Esophagus muscularis mucosa (tissue), 4 donors: ENCODE measurements around the gene MDFIC2. TPM values are rescaled to one million over a fixed set of nuclear protein-coding genes. Genes with fewer than 3 reads are reported as not detected.
A peak's percentile ranks its signal among the peaks of the same experiment; 100 is the strongest.

ENCODE experiments used
- DNase-seq: peaks from one replicate; pipeline ENCODE4 v3.0.0-alpha.2; 2017; ENCODE audit errors: extremely low spot score
- H3K27ac ChIP-seq, 4 donors: fragments of 200-600 bp; sonication (generic); replicated peaks in 1 of 4; 1 replicate in 3 of 4; 2 replicates in 1 of 4; pipeline ENCODE4 v1.5.1; 2016 to 2019; ENCODE audit warnings: mild to moderate bottlenecking in 1 of 4
- H3K27me3 ChIP-seq, 4 donors: fragments of 200-600 bp; sonication (generic); one replicate each; pipeline versions ENCODE4 v1.5.1 to v1.6.0; 2016 to 2019
- H3K36me3 ChIP-seq, 4 donors: fragments of 200-600 bp; sonication (generic); one replicate each; pipeline ENCODE4 v1.5.1; 2016 to 2019
- H3K4me1 ChIP-seq, 4 donors: fragments of 200-600 bp; sonication (generic); one replicate each; pipeline ENCODE4 v1.5.1; 2016 to 2019
- H3K4me3 ChIP-seq, 4 donors: fragments of 200-600 bp; sonication (generic); 1 replicate in 2 of 4; 2 replicates in 2 of 4; pipeline ENCODE4 v1.5.1; 2016 to 2019; ENCODE audit warnings: mild to moderate bottlenecking in 4 of 4, moderate library complexity in 1 of 4
- H3K9me3 ChIP-seq, 4 donors: fragments of 200-600 bp; sonication (generic); 1 replicate in 3 of 4; 2 replicates in 1 of 4; pipeline ENCODE4 v1.5.1; 2016 to 2019
- CTCF ChIP-seq, 3 experiments: fragments of 200-600 bp in 2 of 3; fragments of 450-650 bp in 1 of 3; sonication (generic) in 2 of 3; IDR thresholded peaks; one replicate each; pipeline ENCODE4 v1.5.1; 2017 to 2019; ENCODE audit warnings: antibody characterized with exemption in 3 of 3, mild to moderate bottlenecking in 2 of 3, moderate library complexity in 1 of 3
- EP300 ChIP-seq: sonication (generic); formaldehyde crosslinking; IDR thresholded peaks from one replicate; pipeline ENCODE4 v1.6.1; 2017; ENCODE audit warnings: antibody characterized with exemption
- POLR2A ChIP-seq: fragments of 450-650 bp; IDR thresholded peaks from one replicate; pipeline ENCODE4 v1.6.1; 2017; ENCODE audit warnings: antibody characterized with exemption, moderate library complexity, mild to moderate bottlenecking, low read depth
- POLR2AphosphoS5 ChIP-seq, 2 donors: sonication (generic); formaldehyde crosslinking; IDR thresholded peaks; one replicate each; pipeline ENCODE4 v1.6.1; 2017; ENCODE audit warnings: antibody characterized with exemption in 2 of 2
- WGBS: methylation state at CpG from one replicate; pipeline ENCODE4 v1.1.5; 2018; 5-methylcytosine and 5-hydroxymethylcytosine counted together
- intact Hi-C: fragments of 100-400 bp; cut with DNase I; formaldehyde crosslinking; loops from one replicate; pipeline ENCODE4 v1.15.1; 2023
- total RNA-seq, 4 donors: library from RNA; depleted of rRNA; stranded (reverse); fragments of >200 nt; gene quantifications; one replicate each; pipeline versions ENCODE4 v1.1.0 to v1.2.1, GENCODE V29; 2016

The MDFIC2 gene
- total RNA-seq = not detected

GRCh38 chr3:70312336-70312735 lies at the start of gene MDFIC2:
MDFIC2 (minus strand) TSS chr3:70312638; CDS start chr3:70311973, 665 bp downstream.
- intact Hi-C loops = no loop called here
- Histone ChIP-seq H3K27me3 (no peaks in the 10 kb centered on the region), H3K27ac (no peak within 1 kb of the TSS), H3K4me3 (no peak within 1 kb of the TSS), H3K36me3 (no peaks in the 10 kb centered on the region), H3K4me1 (peaks cover 0 to 5% (median 0%) of the 10 kb centered on the region in 4 donors), H3K9me3 (no peaks in the 10 kb centered on the region)
- 79% methylated on average over 7 of the region's 7 CpGs for WGBS
- DNase-seq = no peak
- TF ChIP-seq POLR2AphosphoS5 (IDR thresholded peaks at IDR 0.05) (no peak), EP300 (no peak), POLR2A (no peak), CTCF (IDR thresholded peaks at IDR 0.05) (no peak)

- no peak overlapping the region for H3K27ac ChIP-seq
- no peak overlapping the region for H3K4me3 ChIP-seq
- intact Hi-C loops = no loop called here
- no peaks in the 10 kb centered on the region for H3K27me3 ChIP-seq
- H3K4me1 ChIP-seq = no peaks in the 10 kb centered on the region
- 84% methylated on average over 9 of the region's 9 CpGs for WGBS
- TF ChIP-seq EP300 (no peak), POLR2A (no peak), POLR2AphosphoS5 (IDR thresholded peaks at IDR 0.05) (no peak), CTCF (IDR thresholded peaks at IDR 0.05) (no peak)
- peaks cover 0 to 16% (median 2%) of the 10 kb centered on the region in 4 donors for H3K9me3 ChIP-seq
- H3K36me3 ChIP-seq = no peaks in the 10 kb centered on the region
- no peak for DNase-seq
These were observed 48.7 kb upstream of the MDFIC2 start for GRCh38 chr3:70360979-70361760.

- no peak for DNase-seq
- Histone ChIP-seq H3K27me3 (no peaks in the 10 kb centered on the region), H3K27ac (no peak overlapping the region), H3K9me3 (peaks cover 0 to 10% (median 2%) of the 10 kb centered on the region in 4 donors), H3K4me1 (peaks cover 0 to 8% (median 2%) of the 10 kb centered on the region in 4 donors), H3K36me3 (no peaks in the 10 kb centered on the region), H3K4me3 (no peak overlapping the region)
- intact Hi-C loops = loop anchor here (5.0 to 10.0 kb wide), 2 partner anchors 235 to 297 kb away; no protein-coding TSS in a partner anchor
- TF ChIP-seq CTCF (IDR thresholded peaks at IDR 0.05) (no peak), EP300 (no peak), POLR2A (no peak), POLR2AphosphoS5 (IDR thresholded peaks at IDR 0.05) (no peak)
- WGBS = 97% methylated on average over 5 of the region's 5 CpGs
These were observed 47.3 kb upstream of the MDFIC2 start for GRCh38 chr3:70359711-70360110.

- WGBS = 52% methylated on average over 3 of the region's 3 CpGs
- peaks cover 0 to 4% (median 1%) of the 10 kb centered on the region in 4 donors for H3K9me3 ChIP-seq
- intact Hi-C loops = loop anchor here (5.0 to 10.0 kb wide), 2 partner anchors 234 to 297 kb away; no protein-coding TSS in a partner anchor
- TF ChIP-seq POLR2AphosphoS5 (IDR thresholded peaks at IDR 0.05) = no peak
- peak; percentile 61 to 71 (median 62) for TF ChIP-seq CTCF (IDR thresholded peaks at IDR 0.05)
- no peak for TF ChIP-seq EP300
- H3K4me3 ChIP-seq = no peak overlapping the region
- no peaks in the 10 kb centered on the region for H3K27me3 ChIP-seq
- no peak overlapping the region for H3K27ac ChIP-seq
- no peaks in the 10 kb centered on the region for H3K36me3 ChIP-seq
- H3K4me1 ChIP-seq = peaks cover 0 to 8% (median 4%) of the 10 kb centered on the region in 4 donors
- no peak for DNase-seq
These were observed 46.6 kb upstream of the MDFIC2 start for GRCh38 chr3:70358978-70359580.
